K562 (cell line): ENCODE measurements around the gene COL5A1. TPM values are rescaled to one million over a fixed set of nuclear protein-coding genes. Genes with fewer than 3 reads are reported as not detected.

Experiments used
- ATAC-seq: fragments of 200-7000 bp; cut with Tn5 transposase; 3 replicates; pipeline ENCODE4 v1.9.1; 2020; ENCODE audit warnings: moderate library complexity
- BruUV-seq: library from RNA; stranded (reverse); fragments of 400-500 nt; replicated peaks from 2 replicates; lab custom pipeline; 2021; lab: Mats Ljungman, UMichigan
- CTCF ChIA-PET: fragments of 300-600 bp; formaldehyde crosslinking; extraction: SDS; loops from one replicate; lab custom pipeline; 2021; ENCODE audit warnings: low intra/inter-chr PET ratio; lab: Yijun Ruan, JAX
- POLR2A ChIA-PET: fragments of 300-600, 350-650 bp; sonication (Branson Sonifier 250); formaldehyde crosslinking; extraction: SDS; loops from one replicate; lab custom pipeline; 2021; ENCODE audit warnings: antibody characterized with exemption, inconsistent platforms; lab: Yijun Ruan, JAX
- DNase-seq, 4 experiments: peaks; one replicate each; pipeline versions ENCODE4 v3.0.0 to v3.0.0-alpha.2; 2011 to 2018; ENCODE audit warnings: low spot score in 3 of 4, mixed read lengths in 3 of 4; ENCODE audit errors: extremely low read depth in 1 of 4
- FAIRE-seq: peaks from 2 replicates; lab custom pipeline; 2011; peaks lifted over from hg19 to GRCh38; lab: Jason Lieb, UNC
- H2AFZ ChIP-seq: 2 replicates; pipeline ENCODE4 v1.6.0; 2011; ENCODE audit warnings: low read depth, low read length, control low read depth, inconsistent platforms
- H3K27ac ChIP-seq: fragments of 200-600 bp; 3 replicates; pipeline ENCODE4 v1.8.0; 2011; ENCODE audit warnings: low read depth, mild to moderate bottlenecking, control low read depth, inconsistent platforms, low read length, moderate library complexity, mixed read lengths; ENCODE audit errors: extremely low read depth
- H3K27me3 ChIP-seq, 2 experiments: fragments of 300-600 bp in 1 of 2; 2 replicates in 1 of 2; 3 replicates in 1 of 2; pipeline versions ENCODE4 v1.6.0 to v1.8.0; 2011; ENCODE audit warnings: inconsistent platforms in 2 of 2, low read length in 2 of 2, mild to moderate bottlenecking in 1 of 2, mixed read lengths in 1 of 2, moderate library complexity in 1 of 2; ENCODE audit not compliant: control insufficient read depth in 2 of 2, insufficient read depth in 2 of 2
- H3K36me3 ChIP-seq: fragments of 300-600 bp; 3 replicates; pipeline ENCODE4 v1.8.0; 2011; ENCODE audit warnings: mild to moderate bottlenecking, low read length, inconsistent platforms; ENCODE audit not compliant: control insufficient read depth, insufficient read depth
- H3K4me1 ChIP-seq, 2 experiments: fragments of 200-600 bp in 1 of 2; replicated peaks in 1 of 2; 2 replicates in 1 of 2; 3 replicates in 1 of 2; pipeline versions ENCODE4 v1.5.1 to v1.8.0; 2011; ENCODE audit warnings: inconsistent platforms in 2 of 2, low read length in 2 of 2, mild to moderate bottlenecking in 1 of 2, mixed read lengths in 1 of 2, moderate library complexity in 1 of 2; ENCODE audit not compliant: control insufficient read depth in 2 of 2, insufficient read depth in 2 of 2
- H3K4me2 ChIP-seq: 2 replicates; pipeline ENCODE4 v1.6.1; 2011; ENCODE audit warnings: low read length, control low read depth, inconsistent platforms, mixed read lengths; ENCODE audit not compliant: insufficient read depth
- H3K4me3 ChIP-seq: fragments of 200-600 bp; sonication (generic), shearing (Covaris generic); 2 replicates; pipeline ENCODE4 v1.5.1; 2016; ENCODE audit warnings: control low read depth, inconsistent platforms
- H3K79me2 ChIP-seq: fragments of 200-600 bp; 3 replicates; pipeline ENCODE4 v1.8.0; 2011; ENCODE audit warnings: low read length, inconsistent platforms; ENCODE audit not compliant: control insufficient read depth, insufficient read depth
- H3K9ac ChIP-seq, 2 experiments: 2 replicates each; pipeline versions ENCODE4 v1.6.0 to v1.6.1; 2011; ENCODE audit warnings: low read depth in 2 of 2, low read length in 2 of 2, control low read depth in 1 of 2, inconsistent platforms in 1 of 2, mild to moderate bottlenecking in 1 of 2, mixed read lengths in 1 of 2; ENCODE audit not compliant: insufficient read depth in 1 of 2
- H3K9me1 ChIP-seq: one replicate; pipeline ENCODE4 v1.6.0; 2011; ENCODE audit warnings: inconsistent platforms, mild to moderate bottlenecking, low read length, moderate library complexity; ENCODE audit not compliant: control insufficient read depth, insufficient read depth
- H3K9me3 ChIP-seq: replicated peaks from 2 replicates; pipeline ENCODE4 v1.5.1; 2011; ENCODE audit warnings: low read depth, low read length, inconsistent platforms; ENCODE audit not compliant: control insufficient read depth, insufficient read depth
- H4K20me1 ChIP-seq: replicated peaks from 2 replicates; pipeline ENCODE4 v1.6.1; 2011; ENCODE audit warnings: low read length, inconsistent platforms, mixed read lengths; ENCODE audit not compliant: control insufficient read depth, insufficient read depth
- CCAR2 ChIP-seq: fragments of 200-400 bp; formaldehyde crosslinking; IDR thresholded peaks from 2 replicates; pipeline ENCODE4 v1.6.1; 2017; ENCODE audit warnings: mild to moderate bottlenecking, low read depth, low read length
- EHMT2 ChIP-seq: fragments of 450-650 bp; IDR thresholded peaks from 2 replicates; pipeline ENCODE4 v1.6.1; 2018; ENCODE audit warnings: antibody characterized with exemption
- ILK ChIP-seq: fragments of 450-650 bp; IDR thresholded peaks from 2 replicates; pipeline ENCODE4 v1.6.1; 2016; ENCODE audit warnings: missing genetic modification characterization, low read depth, mild to moderate bottlenecking, missing compliant biosample characterization, moderate library complexity, borderline replicate concordance
- MTF1 ChIP-seq: fragments of 250-450 bp; sonication (Bioruptor Pico); IDR thresholded peaks from 2 replicates; pipeline ENCODE4 v1.9.0; 2021; ENCODE audit warnings: moderate library complexity, mild to moderate bottlenecking, inconsistent platforms, borderline replicate concordance
- NR1H2 ChIP-seq: sonication (generic); formaldehyde crosslinking; IDR thresholded peaks from 2 replicates; pipeline ENCODE4 v1.4.0; 2020; ENCODE audit warnings: mild to moderate bottlenecking, missing genetic modification reagents
- SIN3B ChIP-seq: fragments of 450-650 bp; IDR thresholded peaks from 2 replicates; pipeline ENCODE4 v1.6.1; 2017; ENCODE audit warnings: low read depth, mild to moderate bottlenecking, moderate library complexity
- TAF15 ChIP-seq: fragments of 200-400 bp; formaldehyde crosslinking; IDR thresholded peaks from 2 replicates; pipeline ENCODE4 v1.6.1; 2017; ENCODE audit warnings: mild to moderate bottlenecking, low read depth, low read length, moderate library complexity
- ZKSCAN3 ChIP-seq: fragments of 250-450 bp; sonication (Bioruptor Pico); IDR thresholded peaks from 2 replicates; pipeline ENCODE4 v1.4.0; 2020
- ZNF165 ChIP-seq: fragments of 250-450 bp; sonication (Bioruptor Pico); IDR thresholded peaks from 2 replicates; pipeline ENCODE4 v1.4.0; 2020; ENCODE audit warnings: borderline replicate concordance
- WGBS: fragments of 100-300 bp; shearing (Covaris generic); methylation state at CpG from one replicate; pipeline ENCODE4 v1.1.6; 2016; ENCODE audit warnings: low coverage, mixed read lengths; ENCODE audit not compliant: insufficient coverage; ENCODE audit errors: missing lambda C conversion rate; 5-methylcytosine and 5-hydroxymethylcytosine counted together
- in situ Hi-C: fragments of 300-500 bp; cut with MboI; formaldehyde crosslinking; loops from 4 replicates; pipeline ENCODE4 v1.15.0; 2018; ENCODE audit warnings: inconsistent platforms, mixed read lengths
- intact Hi-C: fragments of 100-400 bp; cut with micrococcal nuclease; formaldehyde crosslinking; loops from 2 replicates; pipeline ENCODE4 v1.14.2; 2022
- polyA plus RNA-seq, 8 experiments: library from polyadenylated mRNA; depleted of rRNA in 4 of 8; stranded (reverse) in 5 of 8; unstranded in 3 of 8; fragments of >200 nt; fragmentation: Nextera tagmentation in 2 of 8; fragmentation: Illumina TruSeq in 1 of 8; extraction: Ambion mirVana in 2 of 8; extraction: Trizol in 1 of 8; gene quantifications; 2 replicates each; pipeline versions ENCODE4 v1.2.1 to v1.2.3, GENCODE V29; 2011 to 2014; ENCODE audit warnings: inconsistent platforms in 1 of 8, missing spikeins in 1 of 8
- total RNA-seq, 7 experiments: library from RNA; depleted of rRNA in 6 of 7; stranded (reverse); fragments of >200 nt in 6 of 7; fragmentation: Illumina TruSeq in 2 of 7; extraction: Trizol in 2 of 7; gene quantifications; 2 replicates each; pipeline versions ENCODE4 v1.2.1 to v1.2.3, GENCODE V29; 2011 to 2021; ENCODE audit warnings: low replicate concordance in 1 of 7
- TF ChIP-seq, protein P1 (sequence below), 3 experiments: IDR thresholded peaks in 2 of 3; conservative IDR thresholded peaks in 1 of 3; 2 replicates each; pipeline ENCODE4 v1.5.1; 2011 to 2012; ENCODE audit warnings: low read length in 3 of 3, mild to moderate bottlenecking in 3 of 3, control low read depth in 2 of 3, improper control_type of control experiment in 1 of 3, inconsistent platforms in 1 of 3, low read depth in 1 of 3, mixed read lengths in 1 of 3, moderate library complexity in 1 of 3; ENCODE audit not compliant: insufficient read depth in 2 of 3
- TF ChIP-seq, protein P2 (sequence below): sonication (generic); formaldehyde crosslinking; IDR thresholded peaks from 2 replicates; pipeline ENCODE4 v1.8.0; 2023; ENCODE audit warnings: mild to moderate bottlenecking, missing genetic modification reagents
- TF ChIP-seq, protein P3 (sequence below): fragments of 450-650 bp; formaldehyde crosslinking; IDR thresholded peaks from 2 replicates; pipeline ENCODE4 v1.4.0; 2020; ENCODE audit warnings: mild to moderate bottlenecking
- TF ChIP-seq, protein P4 (sequence below), 2 experiments: fragments of 450-650 bp in 1 of 2; sonication (generic) in 1 of 2; formaldehyde crosslinking in 1 of 2; IDR thresholded peaks in 1 of 2; conservative IDR thresholded peaks in 1 of 2; 2 replicates each; pipeline versions ENCODE4 v1.6.1 to v1.8.1; 2016 to 2023; ENCODE audit warnings: mild to moderate bottlenecking in 2 of 2, moderate library complexity in 2 of 2, inconsistent platforms in 1 of 2, missing genetic modification reagents in 1 of 2

Gene COL5A1
- total and polyA plus RNA-seq, 9 of the 15 experiments (the other 6 are each of a cell fraction or from before 2014, with no cell fraction given) = under 0.01 to 0.13 (median 0.04) TPM; not detected in 6

DNA sequence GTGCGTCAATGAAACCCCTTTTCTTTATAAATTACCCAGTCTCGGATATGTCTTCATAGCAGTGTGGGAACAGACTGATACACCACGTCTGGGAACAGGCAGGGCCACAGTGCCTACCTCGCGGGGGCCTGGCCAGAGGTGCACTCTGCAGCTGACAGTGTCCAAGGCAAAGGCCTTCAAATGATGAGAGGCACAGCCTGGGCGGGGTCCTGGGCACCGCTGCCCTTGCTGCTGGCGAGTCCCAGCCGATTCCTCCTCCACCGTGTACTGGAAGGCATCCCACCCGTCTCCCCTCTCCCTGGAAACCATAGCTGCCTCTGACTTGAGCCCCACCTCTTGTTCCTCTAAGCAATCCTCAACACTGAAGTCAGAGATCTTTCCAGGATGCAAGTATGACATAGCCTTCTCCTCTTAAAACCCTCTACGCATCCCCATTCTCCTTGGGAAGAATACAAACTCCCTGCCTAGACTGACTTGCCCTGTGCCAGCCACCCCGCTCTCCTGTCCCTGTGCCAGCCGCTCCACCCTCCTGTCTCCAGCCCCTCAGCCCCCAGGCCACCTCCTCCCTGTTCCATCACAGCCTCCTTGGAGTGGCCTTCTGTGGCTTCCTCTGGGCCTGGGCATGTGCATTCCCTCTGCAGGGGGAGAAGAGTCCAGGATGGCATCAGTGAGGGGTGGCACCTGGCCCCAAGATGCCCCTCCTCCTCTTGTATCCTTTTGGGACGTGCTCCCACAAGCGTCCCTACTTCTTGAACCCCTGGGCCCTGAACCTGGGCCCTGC, 8.1 kb upstream of the COL5A1 start:
- H3K4me2 ChIP-seq = no peak overlapping the region
- H2AFZ ChIP-seq = no peak overlapping the region
- ATAC-seq (no peak), FAIRE-seq (no peak), DNase-seq (no peak)
- no TSS peak for BruUV-seq
- H4K20me1 ChIP-seq = no peaks in the 10 kb centered on the region; the same call in 1 of the 2 replicates
- no peak overlapping the region for H3K9ac ChIP-seq
- intact Hi-C loops (no loop called here), in situ Hi-C loops (no loop called here)
- CTCF ChIA-PET = no interaction called here
- no peaks in the 10 kb centered on the region for H3K79me2 ChIP-seq
- POLR2A ChIA-PET = interaction anchor here (0.7 kb wide), 1 partner anchor 7 kb away, joined by 3 read pairs; no protein-coding TSS in a partner anchor
- WGBS = 1% methylated on average over 13 of the region's 16 CpGs
- H3K27me3 ChIP-seq = peaks cover 0 to 56% of the 10 kb centered on the region in 2 experiments; a peak in 4 of 5 replicates
- H3K36me3 ChIP-seq = no peaks in the 10 kb centered on the region
- no peaks in the 10 kb centered on the region for H3K9me1 ChIP-seq
- no peaks in the 10 kb centered on the region for H3K9me3 ChIP-seq
- H3K4me1 ChIP-seq = no peaks in the 10 kb centered on the region
- no peak overlapping the region for H3K27ac ChIP-seq
- H3K4me3 ChIP-seq = no peak overlapping the region
- TF ChIP-seq TAF15 (no peak), MTF1 (CRISPR knock-in tag) (no peak), ZNF165 (CRISPR knock-in tag) (no peak), CCAR2 (no peak), NR1H2 (CRISPR knock-in tag) (no peak), ZKSCAN3 (no peak), SIN3B (no peak), ILK (tag) (no peak), EHMT2 (no peak)
- TF ChIP-seq, protein P1, sequence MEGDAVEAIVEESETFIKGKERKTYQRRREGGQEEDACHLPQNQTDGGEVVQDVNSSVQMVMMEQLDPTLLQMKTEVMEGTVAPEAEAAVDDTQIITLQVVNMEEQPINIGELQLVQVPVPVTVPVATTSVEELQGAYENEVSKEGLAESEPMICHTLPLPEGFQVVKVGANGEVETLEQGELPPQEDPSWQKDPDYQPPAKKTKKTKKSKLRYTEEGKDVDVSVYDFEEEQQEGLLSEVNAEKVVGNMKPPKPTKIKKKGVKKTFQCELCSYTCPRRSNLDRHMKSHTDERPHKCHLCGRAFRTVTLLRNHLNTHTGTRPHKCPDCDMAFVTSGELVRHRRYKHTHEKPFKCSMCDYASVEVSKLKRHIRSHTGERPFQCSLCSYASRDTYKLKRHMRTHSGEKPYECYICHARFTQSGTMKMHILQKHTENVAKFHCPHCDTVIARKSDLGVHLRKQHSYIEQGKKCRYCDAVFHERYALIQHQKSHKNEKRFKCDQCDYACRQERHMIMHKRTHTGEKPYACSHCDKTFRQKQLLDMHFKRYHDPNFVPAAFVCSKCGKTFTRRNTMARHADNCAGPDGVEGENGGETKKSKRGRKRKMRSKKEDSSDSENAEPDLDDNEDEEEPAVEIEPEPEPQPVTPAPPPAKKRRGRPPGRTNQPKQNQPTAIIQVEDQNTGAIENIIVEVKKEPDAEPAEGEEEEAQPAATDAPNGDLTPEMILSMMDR (IDR thresholded peaks at IDR 0.05 in 2 of 3, conservative IDR thresholded peaks at IDR 0.05 in 1 of 3; ENCODE audit: insufficient read depth in 2 of 3, low read depth in 1 of 3, low read length in 3 of 3) = no peak
- TF ChIP-seq, protein P2, sequence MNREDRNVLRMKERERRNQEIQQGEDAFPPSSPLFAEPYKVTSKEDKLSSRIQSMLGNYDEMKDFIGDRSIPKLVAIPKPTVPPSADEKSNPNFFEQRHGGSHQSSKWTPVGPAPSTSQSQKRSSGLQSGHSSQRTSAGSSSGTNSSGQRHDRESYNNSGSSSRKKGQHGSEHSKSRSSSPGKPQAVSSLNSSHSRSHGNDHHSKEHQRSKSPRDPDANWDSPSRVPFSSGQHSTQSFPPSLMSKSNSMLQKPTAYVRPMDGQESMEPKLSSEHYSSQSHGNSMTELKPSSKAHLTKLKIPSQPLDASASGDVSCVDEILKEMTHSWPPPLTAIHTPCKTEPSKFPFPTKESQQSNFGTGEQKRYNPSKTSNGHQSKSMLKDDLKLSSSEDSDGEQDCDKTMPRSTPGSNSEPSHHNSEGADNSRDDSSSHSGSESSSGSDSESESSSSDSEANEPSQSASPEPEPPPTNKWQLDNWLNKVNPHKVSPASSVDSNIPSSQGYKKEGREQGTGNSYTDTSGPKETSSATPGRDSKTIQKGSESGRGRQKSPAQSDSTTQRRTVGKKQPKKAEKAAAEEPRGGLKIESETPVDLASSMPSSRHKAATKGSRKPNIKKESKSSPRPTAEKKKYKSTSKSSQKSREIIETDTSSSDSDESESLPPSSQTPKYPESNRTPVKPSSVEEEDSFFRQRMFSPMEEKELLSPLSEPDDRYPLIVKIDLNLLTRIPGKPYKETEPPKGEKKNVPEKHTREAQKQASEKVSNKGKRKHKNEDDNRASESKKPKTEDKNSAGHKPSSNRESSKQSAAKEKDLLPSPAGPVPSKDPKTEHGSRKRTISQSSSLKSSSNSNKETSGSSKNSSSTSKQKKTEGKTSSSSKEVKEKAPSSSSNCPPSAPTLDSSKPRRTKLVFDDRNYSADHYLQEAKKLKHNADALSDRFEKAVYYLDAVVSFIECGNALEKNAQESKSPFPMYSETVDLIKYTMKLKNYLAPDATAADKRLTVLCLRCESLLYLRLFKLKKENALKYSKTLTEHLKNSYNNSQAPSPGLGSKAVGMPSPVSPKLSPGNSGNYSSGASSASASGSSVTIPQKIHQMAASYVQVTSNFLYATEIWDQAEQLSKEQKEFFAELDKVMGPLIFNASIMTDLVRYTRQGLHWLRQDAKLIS (CRISPR knock-in tag) = no peak
- TF ChIP-seq, protein P3, sequence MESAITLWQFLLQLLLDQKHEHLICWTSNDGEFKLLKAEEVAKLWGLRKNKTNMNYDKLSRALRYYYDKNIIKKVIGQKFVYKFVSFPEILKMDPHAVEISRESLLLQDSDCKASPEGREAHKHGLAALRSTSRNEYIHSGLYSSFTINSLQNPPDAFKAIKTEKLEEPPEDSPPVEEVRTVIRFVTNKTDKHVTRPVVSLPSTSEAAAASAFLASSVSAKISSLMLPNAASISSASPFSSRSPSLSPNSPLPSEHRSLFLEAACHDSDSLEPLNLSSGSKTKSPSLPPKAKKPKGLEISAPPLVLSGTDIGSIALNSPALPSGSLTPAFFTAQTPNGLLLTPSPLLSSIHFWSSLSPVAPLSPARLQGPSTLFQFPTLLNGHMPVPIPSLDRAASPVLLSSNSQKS = no peak
- TF ChIP-seq, protein P4, sequence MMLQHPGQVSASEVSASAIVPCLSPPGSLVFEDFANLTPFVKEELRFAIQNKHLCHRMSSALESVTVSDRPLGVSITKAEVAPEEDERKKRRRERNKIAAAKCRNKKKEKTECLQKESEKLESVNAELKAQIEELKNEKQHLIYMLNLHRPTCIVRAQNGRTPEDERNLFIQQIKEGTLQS (IDR thresholded peaks at IDR 0.05) = no peak
- TF ChIP-seq, protein P4 (CRISPR knock-in tag; conservative IDR thresholded peaks at IDR 0.05) = no peak
